H9 (cell line): ENCODE measurements around the gene FHIT. TPM values are rescaled to one million over a fixed set of nuclear protein-coding genes. Genes with fewer than 3 reads are reported as not detected.

Experiments
- DNase-seq: peaks from one replicate; pipeline ENCODE4 v3.0.0-alpha.2; 2017
- H2AFZ ChIP-seq: one replicate; pipeline ENCODE4 v1.6.1; 2013; ENCODE audit warnings: mild to moderate bottlenecking, low read length, control low read depth, moderate library complexity
- H2AK5ac ChIP-seq: 2 replicates; pipeline ENCODE4 v1.6.1; 2013; ENCODE audit warnings: low read length, control low read depth, mixed read lengths; ENCODE audit not compliant: insufficient read length
- H2BK120ac ChIP-seq: one replicate; pipeline ENCODE4 v1.6.1; 2013; ENCODE audit warnings: low read depth, mild to moderate bottlenecking, low read length, control low read depth, inconsistent platforms; ENCODE audit not compliant: poor library complexity, severe bottlenecking
- H2BK12ac ChIP-seq: 2 replicates; pipeline ENCODE4 v1.6.1; 2013; ENCODE audit warnings: low read length, control low read depth, mixed read lengths, low read depth; ENCODE audit not compliant: insufficient read length
- H2BK15ac ChIP-seq: 2 replicates; pipeline ENCODE4 v1.6.1; 2013; ENCODE audit warnings: low read depth, low read length, control low read depth
- H2BK20ac ChIP-seq: one replicate; pipeline ENCODE4 v1.6.1; 2013; ENCODE audit warnings: low read depth, mild to moderate bottlenecking, low read length, control low read depth, inconsistent platforms; ENCODE audit not compliant: poor library complexity, severe bottlenecking
- H2BK5ac ChIP-seq: 2 replicates; pipeline ENCODE4 v1.6.1; 2013; ENCODE audit warnings: low read length, control low read depth, mixed read lengths; ENCODE audit not compliant: insufficient read length
- H3K14ac ChIP-seq: 2 replicates; pipeline ENCODE4 v1.6.1; 2013; ENCODE audit warnings: low read length, control low read depth; ENCODE audit not compliant: insufficient read depth
- H3K18ac ChIP-seq: 2 replicates; pipeline ENCODE4 v1.6.1; 2013; ENCODE audit warnings: low read depth, mild to moderate bottlenecking, mixed read lengths, low read length, control low read depth; ENCODE audit not compliant: insufficient read length
- H3K23ac ChIP-seq: 2 replicates; pipeline ENCODE4 v1.6.1; 2013; ENCODE audit warnings: low read length, control low read depth, mixed read lengths, low read depth; ENCODE audit not compliant: insufficient read length
- H3K23me2 ChIP-seq: 2 replicates; pipeline ENCODE4 v1.6.1; 2013; ENCODE audit warnings: low read depth, mild to moderate bottlenecking, mixed read lengths, low read length, control low read depth; ENCODE audit not compliant: insufficient read length, poor library complexity, severe bottlenecking
- H3K27ac ChIP-seq: 2 replicates; pipeline ENCODE4 v1.5.1; 2013; ENCODE audit warnings: low read length, control low read depth, mixed read lengths, low read depth; ENCODE audit not compliant: insufficient read length
- H3K27me3 ChIP-seq: 2 replicates; pipeline ENCODE4 v1.6.1; 2013; ENCODE audit warnings: low read length, control low read depth, inconsistent platforms; ENCODE audit not compliant: insufficient read depth
- H3K4ac ChIP-seq: 2 replicates; pipeline ENCODE4 v1.6.1; 2013; ENCODE audit warnings: low read depth, mild to moderate bottlenecking, control low read depth, inconsistent platforms, low read length, moderate library complexity
- H3K4me1 ChIP-seq: 2 replicates; pipeline ENCODE4 v1.6.1; 2013; ENCODE audit warnings: low read length, control low read depth, inconsistent platforms; ENCODE audit not compliant: insufficient read depth
- H3K4me2 ChIP-seq: 2 replicates; pipeline ENCODE4 v1.6.1; 2013; ENCODE audit warnings: low read length, control low read depth, mixed read lengths; ENCODE audit not compliant: insufficient read length, insufficient read depth
- H3K56ac ChIP-seq: 2 replicates; pipeline ENCODE4 v1.6.1; 2013; ENCODE audit warnings: low read depth, mild to moderate bottlenecking, mixed read lengths, low read length, control low read depth; ENCODE audit not compliant: insufficient read length
- H3K79me1 ChIP-seq: 2 replicates; pipeline ENCODE4 v1.6.1; 2013; ENCODE audit warnings: low read depth, mild to moderate bottlenecking, moderate library complexity, low read length, control low read depth, inconsistent platforms; ENCODE audit not compliant: insufficient read depth, poor library complexity, severe bottlenecking
- H3K79me2 ChIP-seq: 2 replicates; pipeline ENCODE4 v1.6.1; 2013; ENCODE audit warnings: low read length, control low read depth, inconsistent platforms; ENCODE audit not compliant: insufficient read depth
- H3K9ac ChIP-seq: 2 replicates; pipeline ENCODE4 v1.6.1; 2013; ENCODE audit warnings: low read length, control low read depth, mixed read lengths; ENCODE audit not compliant: insufficient read length; ENCODE audit errors: extremely low read depth
- H3K9me3 ChIP-seq: one replicate; pipeline ENCODE4 v1.6.1; 2013; ENCODE audit warnings: low read depth, low read length, inconsistent platforms; ENCODE audit not compliant: control insufficient read depth
- H3T11ph ChIP-seq: one replicate; pipeline ENCODE4 v1.6.1; 2013; ENCODE audit warnings: mild to moderate bottlenecking, low read length, control low read depth, inconsistent platforms
- H4K20me1 ChIP-seq: one replicate; pipeline ENCODE4 v1.6.1; 2013; ENCODE audit not compliant: control insufficient read depth, insufficient read length, insufficient read depth
- H4K5ac ChIP-seq: 2 replicates; pipeline ENCODE4 v1.6.1; 2013; ENCODE audit warnings: low read depth, mild to moderate bottlenecking, mixed read lengths, low read length, control low read depth; ENCODE audit not compliant: insufficient read length
- H4K8ac ChIP-seq: replicated peaks from 2 replicates; pipeline ENCODE4 v1.6.1; 2013; ENCODE audit warnings: low read length, control low read depth, mixed read lengths, low read depth; ENCODE audit not compliant: insufficient read length
- H4K91ac ChIP-seq: 2 replicates; pipeline ENCODE4 v1.6.1; 2013; ENCODE audit warnings: low read depth, mild to moderate bottlenecking, moderate library complexity, mixed read lengths, low read length, control low read depth; ENCODE audit not compliant: insufficient read length
- H3K27ac Mint-ChIP-seq, 3 experiments: 2 replicates in 2 of 3; 3 replicates in 1 of 3; pipeline ENCODE4 v1.8.0; 2020 to 2021; ENCODE audit warnings: mixed read lengths in 3 of 3, mild to moderate bottlenecking in 1 of 3, moderate library complexity in 1 of 3
- H3K27me3 Mint-ChIP-seq: 2 replicates; pipeline ENCODE4 v1.8.0; 2021; ENCODE audit warnings: low read depth, mild to moderate bottlenecking, moderate library complexity, mixed read lengths
- H3K36me3 Mint-ChIP-seq, 3 experiments: 2 replicates in 2 of 3; 3 replicates in 1 of 3; pipeline ENCODE4 v1.8.0; 2020 to 2021; ENCODE audit warnings: low read depth in 3 of 3, mixed read lengths in 3 of 3; ENCODE audit not compliant: insufficient read depth in 1 of 3
- H3K4me1 Mint-ChIP-seq, 2 experiments: 2 replicates each; pipeline ENCODE4 v1.8.0; 2020; ENCODE audit warnings: mixed read lengths in 2 of 2
- H3K4me3 Mint-ChIP-seq, 2 experiments: 2 replicates in 1 of 2; 3 replicates in 1 of 2; pipeline ENCODE4 v1.8.0; 2020 to 2021; ENCODE audit warnings: mild to moderate bottlenecking in 2 of 2, mixed read lengths in 2 of 2, moderate library complexity in 1 of 2
- H3K9me3 Mint-ChIP-seq, 2 experiments: 2 replicates in 1 of 2; 3 replicates in 1 of 2; pipeline ENCODE4 v1.8.0; 2020; ENCODE audit warnings: mild to moderate bottlenecking in 2 of 2, mixed read lengths in 2 of 2, moderate library complexity in 1 of 2
- CTCF ChIP-seq: fragments of 200-600 bp; sonication (generic); conservative IDR thresholded peaks from 3 replicates; pipeline ENCODE4 v1.8.0; 2021; ENCODE audit warnings: antibody characterized with exemption, mild to moderate bottlenecking
- WGBS: extraction: QIAGEN DNeasy Blood & Tissue Kit; methylation state at CpG from one replicate; pipeline ENCODE4 v1.1.7; 2013; ENCODE audit warnings: missing lambda C conversion rate, low lambda C conversion rate, mixed read lengths; ENCODE audit not compliant: insufficient read length; ENCODE audit errors: extremely low coverage; 5-methylcytosine and 5-hydroxymethylcytosine counted together
- total RNA-seq: library from RNA; stranded (reverse); gene quantifications from 2 replicates; pipeline ENCODE4 v1.2.1, GENCODE V29; 2021

FHIT gene
- total RNA-seq, 1 experiment from 2014 or later = 3.0 TPM

- H2BK5ac ChIP-seq = no peak overlapping the region
- H3K4me2 ChIP-seq = no peak overlapping the region
- Mint-ChIP-seq H3K36me3 (peaks cover 8 to 23% (median 15%) of the 10 kb centered on the region in 3 experiments; a peak in 6 of 7 replicates), H3K4me1 (peaks cover 0 to 5% of the 10 kb centered on the region in 2 experiments; a peak in 1 of 4 replicates), H3K27me3 (no peaks in the 10 kb centered on the region), H3K9me3 (peaks cover 11 to 17% of the 10 kb centered on the region in 2 experiments), H3K27ac (no peak overlapping the region), H3K4me3 (no peak overlapping the region)
- H3K79me2 ChIP-seq = no peaks in the 10 kb centered on the region
- no peak overlapping the region for H3K4ac ChIP-seq
- no peak overlapping the region for H4K5ac ChIP-seq
- H2BK120ac ChIP-seq = no peak overlapping the region
- H3K9me3 ChIP-seq = peaks cover 4% of the 10 kb centered on the region
- no peak for TF ChIP-seq CTCF
- no peak overlapping the region for H2BK12ac ChIP-seq
- H3K27me3 ChIP-seq = no peaks in the 10 kb centered on the region
- H2BK20ac ChIP-seq = no peak overlapping the region
- H3K23ac ChIP-seq = no peak overlapping the region
- no peak overlapping the region for H3K56ac ChIP-seq
- H2AFZ ChIP-seq = no peak overlapping the region
- H3K18ac ChIP-seq = no peak overlapping the region
- WGBS = no CpG with 5 or more reads among the region's 3 CpGs
- H2AK5ac ChIP-seq = no peak overlapping the region
- no peak for DNase-seq
- no peaks in the 10 kb centered on the region for H3K4me1 ChIP-seq
- H3K9ac ChIP-seq = no peak overlapping the region
- H2BK15ac ChIP-seq = no peak overlapping the region
- no peaks in the 10 kb centered on the region for H3K23me2 ChIP-seq
- no peaks in the 10 kb centered on the region for H3K79me1 ChIP-seq
- no peak overlapping the region for H3K14ac ChIP-seq
- H4K20me1 ChIP-seq = no peaks in the 10 kb centered on the region
- H3K27ac ChIP-seq = no peak overlapping the region
- H3T11ph ChIP-seq = no peak overlapping the region
- no peak overlapping the region for H4K8ac ChIP-seq
- no peak overlapping the region for H4K91ac ChIP-seq
These were observed 260.9 kb downstream of the FHIT start for GRCh38 chr3:60990442-60990730.
